Lower lobe of right lung (tissue), 2 donors: ENCODE results near the gene CC2D1A. TPM values are rescaled to one million over a fixed set of nuclear protein-coding genes. Genes with fewer than 3 reads are reported as not detected.

Source experiments
- ATAC-seq, 2 donors: fragments of 200-7000 bp; cut with Tn5 transposase; one replicate each; pipeline ENCODE4 v1.9.1; 2020 to 2022; ENCODE audit warnings: mild to moderate bottlenecking in 2 of 2, moderate library complexity in 2 of 2
- DNase-seq: peaks from one replicate; pipeline ENCODE4 v3.0.0-alpha.2; 2020
- H3K27ac ChIP-seq: fragments of 200-600 bp; one replicate; pipeline ENCODE4 v1.8.0; 2022
- H3K27me3 ChIP-seq: fragments of 200-600 bp; one replicate; pipeline ENCODE4 v1.8.0; 2022; ENCODE audit warnings: low read depth
- H3K36me3 ChIP-seq: fragments of 200-600 bp; one replicate; pipeline ENCODE4 v1.8.0; 2022; ENCODE audit warnings: mild to moderate bottlenecking
- H3K4me1 ChIP-seq: fragments of 200-600 bp; one replicate; pipeline ENCODE4 v1.8.0; 2022
- H3K4me3 ChIP-seq: fragments of 200-600 bp; one replicate; pipeline ENCODE4 v1.8.0; 2022; ENCODE audit warnings: mild to moderate bottlenecking
- H3K9me3 ChIP-seq: fragments of 200-600 bp; one replicate; pipeline ENCODE4 v1.8.0; 2022
- CTCF ChIP-seq: fragments of 200-600 bp; IDR thresholded peaks from one replicate; pipeline ENCODE4 v1.8.0; 2022; ENCODE audit warnings: antibody characterized with exemption, mild to moderate bottlenecking
- intact Hi-C: fragments of 100-400 bp; cut with DNase I; formaldehyde crosslinking; loops from one replicate; pipeline ENCODE4 v1.11.0; 2022
- total RNA-seq: library from RNA; stranded (reverse); fragmentation: NEBNext Ultra II Directional; extraction: Animal tissue kit (Norgen Biotek cat#: 25700); gene quantifications from one replicate; pipeline ENCODE4 v1.2.1, GENCODE V29; 2021
- donor health status: DM: no; HTN: yes; CAD: no; lungs with severe emphysema.

Gene CC2D1A
- total RNA-seq, 1 donor from 2014 or later = 32.4 TPM

- Histone ChIP-seq H3K4me1 (peaks cover 7% of the 10 kb centered on the region), H3K4me3 (no peak overlapping the region), H3K9me3 (no peaks in the 10 kb centered on the region), H3K27me3 (peaks cover 13% of the 10 kb centered on the region), H3K36me3 (no peaks in the 10 kb centered on the region), H3K27ac (no peak overlapping the region)
- DNase-seq = no peak
- TF ChIP-seq CTCF = no peak
- intact Hi-C loops = no loop called here
- no peak for ATAC-seq
Observed at GRCh38 chr19:13942023-13942684, 36.2 kb downstream of the CC2D1A start.

- TF ChIP-seq CTCF = no peak
Observed at GRCh38 chr19:13946414-13946813, 40.4 kb downstream of the CC2D1A start.

GRCh38 chr19:13951043-13951442 lies 45.0 kb downstream of the CC2D1A start:
- no peak for TF ChIP-seq CTCF
- Histone ChIP-seq H3K27me3 (no peaks in the 10 kb centered on the region), H3K4me3 (no peak overlapping the region), H3K36me3 (peaks cover 18% of the 10 kb centered on the region), H3K4me1 (peaks cover 18% of the 10 kb centered on the region), H3K9me3 (no peaks in the 10 kb centered on the region), H3K27ac (no peak overlapping the region)
- intact Hi-C loops = no loop called here
- no peak for ATAC-seq
- DNase-seq = no peak

More at GRCh38 chr19:13946414-13946813, 40.4 kb downstream of the CC2D1A start:
- DNase-seq = no peak
- ATAC-seq = no peak
- no peaks in the 10 kb centered on the region for H3K27me3 ChIP-seq
- H3K4me3 ChIP-seq = no peak overlapping the region
- no peaks in the 10 kb centered on the region for H3K4me1 ChIP-seq
- H3K27ac ChIP-seq = no peak overlapping the region
- H3K36me3 ChIP-seq = no peaks in the 10 kb centered on the region
- H3K9me3 ChIP-seq = no peaks in the 10 kb centered on the region
- intact Hi-C loops = no loop called here

- peaks cover 25% of the 10 kb centered on the region for H3K36me3 ChIP-seq
- no peaks in the 10 kb centered on the region for H3K9me3 ChIP-seq
- H3K4me1 ChIP-seq = peaks cover 18% of the 10 kb centered on the region
- no peak for DNase-seq
- ATAC-seq = no peak
- peak overlapping the region; percentile 13 for H3K27ac ChIP-seq
- peak overlapping the region; percentile 84 for H3K4me3 ChIP-seq
- H3K27me3 ChIP-seq = no peaks in the 10 kb centered on the region
- intact Hi-C loops = no loop called here
- no peak for TF ChIP-seq CTCF
Observed at GRCh38 chr19:13951799-13952153, 45.8 kb downstream of the CC2D1A start.

GRCh38 chr19:13952154-13952930 lies 46.3 kb downstream of the CC2D1A start, which contains the start of gene DCAF15:
TSS of gene DCAF15 (plus strand) at chr19:13952509. CDS start at chr19:13952513, 4 bp downstream.
- H3K4me1 ChIP-seq = peaks cover 18% of the 10 kb centered on the region
- DNase-seq (peak; percentile 99), ATAC-seq (peak; percentile 99)
- no peaks in the 10 kb centered on the region for H3K9me3 ChIP-seq
- peaks cover 31% of the 10 kb centered on the region for H3K36me3 ChIP-seq
- H3K27me3 ChIP-seq = no peaks in the 10 kb centered on the region
- intact Hi-C loops = no loop called here
- no peak for TF ChIP-seq CTCF
- peak within 1 kb of the TSS; percentile 87 for H3K27ac ChIP-seq
- peak within 1 kb of the TSS; percentile 84 for H3K4me3 ChIP-seq
